GM19023 (cell line): ENCODE results near the gene KDM8.

Experiments used
- ATAC-seq: cut with Tn5 transposase; IDR thresholded peaks from one replicate; pipeline ENCODE4 v1.9.1; 2021; ENCODE audit warnings: mild to moderate bottlenecking, moderate library complexity; ENCODE audit not compliant: unreplicated experiment

KDM8 gene

DNA sequence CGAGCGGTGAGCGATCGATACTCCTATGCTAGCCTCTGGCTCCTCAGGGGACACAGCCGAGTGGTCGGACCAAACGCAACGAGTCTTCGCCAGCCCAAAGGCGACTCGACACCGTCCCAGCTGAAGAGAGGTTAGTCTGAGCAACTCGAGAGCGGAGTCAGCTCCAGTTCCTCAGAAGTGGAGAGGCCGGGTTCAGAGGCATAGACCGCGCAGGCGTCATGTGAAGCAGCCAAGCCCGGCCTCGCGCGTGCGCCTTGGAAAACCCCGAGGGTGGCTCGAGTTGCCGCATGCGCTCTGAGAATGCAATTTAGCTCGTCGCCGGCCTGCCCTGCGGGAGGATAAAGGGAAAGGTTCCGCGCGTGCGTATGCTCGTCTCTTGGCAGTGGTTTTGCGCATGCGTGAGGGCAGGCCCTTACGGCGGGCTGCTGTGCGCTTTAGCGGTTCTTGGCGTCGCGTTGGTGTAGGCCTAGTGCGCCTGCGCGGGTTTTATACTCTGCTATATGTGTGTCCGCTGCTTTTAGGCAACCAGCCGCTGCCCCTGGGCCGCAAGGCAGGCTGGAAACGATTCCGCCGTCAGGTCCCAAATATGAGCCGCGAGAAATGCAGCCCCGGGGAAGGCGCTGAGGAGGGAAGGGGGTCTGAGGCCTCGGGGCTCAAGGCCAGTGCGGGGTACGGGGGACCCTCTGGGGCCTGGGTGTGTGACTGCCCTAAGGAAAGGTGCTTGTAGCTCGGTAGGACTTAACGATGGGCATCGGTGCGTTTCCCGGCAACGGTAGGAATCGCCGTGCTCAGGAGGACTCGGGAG is at the start of gene KDM8:
KDM8 (plus strand) TSS at position 20 of the 805 bp plus-strand sequence. CDS start 6,598 bp downstream, outside the sequence.
- ATAC-seq: peak; percentile 75

DNA sequence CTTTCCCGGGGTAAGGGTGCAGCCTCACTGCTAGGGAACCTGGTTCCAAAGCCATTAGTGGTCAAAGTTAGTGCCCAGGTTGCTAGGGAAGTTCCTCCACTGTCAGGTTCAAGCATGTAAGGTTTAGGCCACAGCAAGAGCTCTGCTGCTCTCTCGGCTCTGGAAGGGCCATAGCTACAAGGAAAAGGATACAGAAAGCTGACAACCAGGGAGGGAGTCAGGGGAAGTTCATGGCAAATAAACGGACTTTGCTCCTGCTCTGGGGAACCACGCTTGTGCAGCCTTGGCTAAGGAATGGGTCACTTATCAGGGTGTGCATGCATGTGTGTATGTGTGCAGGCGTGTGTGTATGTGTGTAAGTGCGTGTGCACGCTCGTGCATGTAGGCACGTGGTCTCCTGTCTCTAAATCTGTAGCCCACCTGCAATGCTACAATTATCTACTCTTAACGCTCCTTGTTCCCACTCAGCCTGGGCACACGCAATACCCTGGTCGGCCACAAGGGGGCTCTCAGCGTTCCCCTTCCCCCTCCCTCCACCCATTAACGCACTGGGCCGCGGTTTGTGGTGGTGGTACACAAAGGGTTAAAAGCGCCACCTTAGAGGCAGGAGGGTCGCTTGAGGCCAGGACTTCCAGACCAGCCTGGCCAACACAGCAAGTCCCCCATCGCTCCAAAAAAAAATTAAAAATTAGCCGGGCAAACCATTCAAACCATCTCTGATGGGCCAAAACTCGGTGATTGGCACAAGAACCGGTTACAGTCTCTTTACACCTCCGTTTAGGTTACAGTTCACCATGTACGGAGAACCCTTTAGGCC is 48.4 kb upstream of the KDM8 start:
- ATAC-seq: no peak

DNA sequence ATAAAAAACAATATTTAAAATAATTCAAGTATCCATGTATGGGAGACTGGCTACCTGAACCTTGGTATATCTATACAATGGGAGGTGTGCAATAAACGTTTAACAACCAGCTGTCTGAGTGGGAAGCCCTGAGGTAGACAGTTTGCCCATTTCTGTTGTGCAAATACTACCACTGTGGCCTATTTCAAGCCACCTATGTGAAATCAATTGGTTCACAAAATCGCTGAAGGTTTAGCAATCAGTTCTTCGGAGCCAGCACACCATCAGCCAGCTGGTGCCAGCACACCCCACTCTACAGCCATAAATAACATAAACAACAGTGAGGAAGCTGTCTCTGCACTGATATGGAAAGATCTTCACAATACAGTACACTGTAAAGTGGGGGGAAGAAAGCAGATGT is 46.7 kb upstream of the KDM8 start:
- ATAC-seq: no peak

DNA sequence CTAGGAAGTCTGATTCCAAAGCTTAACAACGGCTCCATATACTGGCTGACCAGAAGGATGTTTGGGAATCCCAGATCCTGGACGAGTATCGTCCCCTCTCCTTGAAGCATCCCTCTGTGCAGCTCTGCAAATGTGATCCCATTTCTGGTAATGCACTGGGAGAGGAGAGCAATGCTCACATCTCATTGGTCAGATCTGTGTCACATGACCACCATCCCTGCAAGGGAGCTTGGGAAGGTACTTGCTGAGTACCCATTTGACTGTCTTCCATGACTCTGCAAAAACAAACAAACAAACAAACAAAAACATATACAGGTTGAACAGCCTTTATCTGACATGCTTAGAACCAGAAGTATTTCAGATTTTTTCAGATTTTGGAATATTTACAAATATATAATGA is 41.9 kb upstream of the KDM8 start:
- no peak for ATAC-seq

- ATAC-seq: no peak
These were observed 39.0 kb upstream of the KDM8 start for GRCh38 chr16:27164352-27164751.

DNA sequence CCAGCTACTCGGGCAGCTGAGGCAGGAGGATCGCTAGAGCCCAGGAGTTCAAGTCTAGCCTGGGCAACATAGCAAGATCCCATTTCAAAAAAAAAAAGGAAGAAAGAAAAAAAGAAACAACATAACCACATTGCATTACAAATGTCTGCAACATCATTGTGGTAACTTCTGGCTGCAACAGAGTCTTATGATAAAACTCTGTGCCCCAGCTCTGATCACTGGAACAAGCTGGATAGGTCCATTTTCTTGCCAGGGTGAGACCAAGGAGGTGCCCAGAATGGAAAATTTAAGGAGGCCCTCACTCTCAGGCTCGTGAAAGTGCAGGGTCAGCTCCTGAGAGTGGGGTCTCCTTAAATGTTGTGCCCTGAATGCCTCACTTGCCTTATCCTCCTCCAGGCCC is 37.8 kb upstream of the KDM8 start:
- no peak for ATAC-seq

DNA sequence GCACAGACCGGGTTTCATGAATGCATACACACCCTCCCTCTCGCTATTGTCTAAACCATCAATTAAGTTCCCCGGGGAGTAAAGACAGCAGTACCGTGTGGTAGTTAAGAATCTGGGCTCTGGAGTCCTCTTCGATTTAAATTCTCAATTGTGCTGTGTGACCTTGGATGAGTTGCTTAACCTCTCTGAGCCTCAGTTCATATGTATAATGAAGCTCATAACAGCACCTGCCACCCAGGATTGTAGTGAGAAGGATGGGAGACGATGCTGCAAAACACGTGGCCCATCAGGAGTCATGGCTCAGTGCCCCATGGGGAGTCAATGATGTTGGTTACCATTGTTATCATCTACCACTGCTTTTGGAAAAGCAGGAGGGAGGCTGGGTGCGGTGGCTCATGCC is 34.5 kb upstream of the KDM8 start:
- ATAC-seq: no peak

DNA sequence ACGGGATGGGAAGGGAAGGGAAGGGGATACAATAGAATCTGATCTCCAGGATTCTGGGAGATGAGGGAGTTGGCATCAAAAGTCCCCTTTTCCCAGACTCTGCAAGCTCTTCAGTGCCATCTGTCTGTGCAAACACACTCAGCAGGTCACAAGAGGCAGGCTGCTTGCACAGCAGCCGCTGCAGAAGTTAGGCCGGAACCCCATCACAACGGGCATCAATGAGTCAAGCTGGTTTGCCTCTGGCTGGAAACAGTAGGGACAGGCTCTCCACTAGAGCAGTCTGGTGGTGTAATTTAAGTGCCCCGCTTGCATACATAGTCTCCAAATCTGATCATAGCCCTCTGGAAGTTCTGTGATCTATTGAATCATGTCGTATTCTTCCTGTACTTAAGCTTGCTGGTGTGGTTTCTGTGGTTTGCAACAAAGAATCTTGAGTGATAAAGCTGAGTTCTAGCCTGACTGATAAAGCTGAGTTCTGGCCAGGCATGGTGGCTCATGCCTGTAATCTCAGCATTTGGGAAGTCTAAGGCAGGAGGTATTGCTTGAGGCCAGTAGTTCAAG is 33.7 kb upstream of the KDM8 start:
- no peak for ATAC-seq

DNA sequence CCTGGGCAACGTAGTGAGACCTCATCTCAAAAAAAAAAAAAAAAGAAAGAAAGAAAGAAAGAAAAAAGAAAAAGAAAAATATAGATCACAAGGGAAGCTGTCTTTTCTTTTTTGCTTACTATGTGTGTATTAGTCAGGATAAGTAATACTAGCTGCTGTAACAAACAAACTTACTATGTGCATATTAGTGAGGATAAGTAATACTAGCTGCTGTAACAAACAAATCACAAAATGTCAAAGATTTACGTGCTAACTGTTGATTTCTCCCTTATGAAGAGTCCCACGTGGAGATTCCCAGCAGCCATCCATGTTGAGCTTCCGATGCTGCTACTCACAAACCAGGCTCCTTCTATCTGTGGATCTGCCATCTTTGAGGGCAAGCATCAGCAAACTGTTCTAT is 31.7 kb upstream of the KDM8 start:
- ATAC-seq: no peak

DNA sequence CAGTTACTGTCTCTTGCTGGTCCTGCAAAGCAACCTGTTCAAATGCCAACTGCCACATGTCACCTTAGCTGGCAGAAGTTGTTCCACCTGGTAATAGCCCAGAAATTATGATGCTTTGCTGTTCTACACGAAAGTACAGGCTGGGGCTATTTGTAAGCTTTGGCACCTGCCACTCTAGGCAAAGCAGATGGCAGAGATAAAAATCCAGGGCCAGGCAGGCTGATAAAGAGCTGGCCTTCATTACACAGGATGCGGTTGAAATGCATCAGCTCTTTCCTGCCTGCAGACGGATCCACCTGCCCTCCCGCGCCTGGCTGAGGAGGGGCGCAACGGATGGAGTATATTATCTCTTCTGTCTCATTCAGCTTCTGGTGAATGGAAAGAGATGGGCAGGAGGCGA is 29.3 kb upstream of the KDM8 start:
- ATAC-seq: no peak

DNA sequence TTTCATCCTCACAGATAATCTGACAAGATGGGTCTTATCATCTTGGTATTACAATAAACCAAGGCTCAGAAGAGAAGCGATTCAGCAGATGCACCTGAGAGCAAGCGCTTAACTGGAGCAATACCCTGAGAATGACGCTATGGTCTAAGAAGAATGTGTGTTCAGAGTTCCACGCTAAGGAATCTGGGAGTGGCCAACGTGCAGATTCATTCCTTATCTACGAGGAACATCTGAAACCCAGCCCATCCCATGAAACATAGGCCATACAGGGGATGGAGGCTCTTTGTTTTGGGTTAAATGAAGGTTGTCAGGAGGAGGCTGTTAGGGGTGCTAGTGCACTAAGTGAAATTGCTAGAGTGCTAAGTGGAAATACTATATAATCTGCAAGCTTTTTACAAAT is 28.5 kb upstream of the KDM8 start:
- no peak for ATAC-seq

DNA sequence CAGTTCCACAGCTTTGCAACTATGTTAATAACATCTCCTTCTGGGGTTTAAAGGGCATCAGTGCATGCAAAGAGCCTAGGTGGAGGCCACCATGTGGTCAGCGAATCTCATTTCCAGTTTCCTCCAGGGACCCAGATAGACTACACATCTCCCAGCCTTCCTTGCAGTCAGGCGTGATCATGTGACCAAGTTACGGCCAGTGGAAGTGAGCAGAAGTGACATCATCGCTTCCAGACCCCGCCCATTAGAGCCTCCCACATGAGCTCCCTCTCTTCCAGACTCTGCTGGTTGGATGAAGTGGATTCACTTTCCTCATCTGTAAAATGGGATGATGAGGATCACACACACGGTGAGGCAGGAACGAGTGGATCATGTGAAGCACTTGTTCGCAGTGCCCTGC is 27.4 kb upstream of the KDM8 start:
- ATAC-seq: no peak

DNA sequence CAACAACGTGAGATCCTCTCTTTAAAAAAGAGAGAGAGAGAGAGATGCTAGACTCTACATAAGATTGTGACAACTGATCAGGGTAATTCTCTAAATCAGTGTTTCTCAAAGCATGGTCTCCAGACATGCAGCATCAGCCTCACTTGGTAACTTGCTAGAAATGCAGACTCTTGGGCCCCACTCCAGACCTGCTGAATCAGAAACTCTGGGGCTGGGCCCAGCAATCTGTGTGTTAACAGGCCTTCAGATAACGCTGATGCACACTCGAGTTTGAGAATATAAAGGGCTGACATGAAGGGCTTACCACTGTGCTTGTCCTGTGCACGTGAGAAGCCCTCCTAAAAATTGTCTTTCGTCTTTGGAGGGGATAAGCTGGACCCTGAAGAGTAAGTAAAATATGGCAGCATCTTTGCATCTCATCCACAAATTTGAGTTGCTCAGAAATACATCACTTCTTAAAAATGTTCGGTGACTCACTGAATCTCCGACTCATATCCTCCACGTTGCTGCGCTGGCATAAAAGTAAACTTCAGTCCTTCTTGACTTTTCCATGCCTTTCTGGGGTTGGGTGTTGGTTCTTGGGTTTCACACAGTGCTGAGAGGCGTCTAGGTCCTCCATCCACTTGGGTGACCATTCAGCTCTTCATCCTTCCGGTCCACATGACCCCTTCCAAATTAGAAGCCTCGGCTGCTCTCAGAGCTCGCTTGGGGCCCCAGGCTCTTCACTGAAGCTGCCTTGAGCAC is 26.1 kb upstream of the KDM8 start:
- no peak for ATAC-seq

DNA sequence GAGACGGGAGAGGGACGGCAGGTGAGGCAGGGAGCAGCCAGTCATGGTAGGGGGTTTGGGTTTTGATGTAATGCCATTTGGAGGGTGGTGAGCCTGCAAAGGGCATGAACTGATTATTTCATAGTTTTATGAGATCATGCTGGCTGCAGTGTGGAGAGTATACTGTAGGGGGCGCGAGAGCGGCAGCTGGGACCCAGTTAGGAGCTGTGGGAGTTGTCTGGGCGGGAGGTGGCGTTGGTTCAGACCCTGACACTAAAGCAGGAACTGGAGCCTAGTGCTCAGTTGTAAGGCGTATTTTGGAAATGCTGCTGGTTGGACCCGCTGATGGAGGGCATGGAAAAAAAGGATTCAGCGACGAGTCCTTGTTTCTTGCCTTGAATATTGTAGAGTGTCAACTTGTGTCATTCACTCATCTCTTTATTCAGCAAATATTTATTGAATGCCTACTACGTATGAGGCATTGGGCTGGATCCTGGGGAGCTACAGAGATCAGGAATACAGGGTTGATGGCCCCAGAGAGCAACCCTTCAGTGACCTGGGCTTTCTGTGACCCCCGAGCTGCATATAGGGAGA is 23.7 kb upstream of the KDM8 start:
- ATAC-seq: peak; percentile 74

- ATAC-seq: no peak
These were observed 22.1 kb upstream of the KDM8 start for GRCh38 chr16:27181019-27181790.

DNA sequence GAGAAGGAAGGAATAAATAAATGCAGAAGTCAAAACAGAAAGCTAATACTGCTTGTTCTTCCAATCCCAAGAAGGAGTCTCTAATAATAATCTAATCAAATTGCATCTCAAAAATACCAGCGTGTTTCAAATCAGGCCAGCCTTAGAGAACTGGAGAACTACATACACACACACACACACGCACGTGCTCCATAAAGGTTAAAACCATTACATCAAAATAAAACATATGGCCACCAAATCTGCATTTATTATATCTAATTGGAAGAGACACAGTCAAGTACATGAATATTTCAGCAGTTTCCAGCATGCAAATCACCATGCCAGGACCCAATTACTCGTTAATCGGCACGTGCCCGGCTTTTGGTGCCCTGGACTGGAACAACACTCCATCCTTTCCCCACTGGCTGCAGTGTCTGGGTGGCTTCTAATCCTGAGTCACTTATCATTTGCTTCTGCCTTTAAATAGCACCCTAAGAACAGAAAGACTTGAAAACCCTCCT is 20.4 kb upstream of the KDM8 start:
- no peak for ATAC-seq

- no peak for ATAC-seq
These were observed 17.6 kb upstream of the KDM8 start for GRCh38 chr16:27185776-27186130.

DNA sequence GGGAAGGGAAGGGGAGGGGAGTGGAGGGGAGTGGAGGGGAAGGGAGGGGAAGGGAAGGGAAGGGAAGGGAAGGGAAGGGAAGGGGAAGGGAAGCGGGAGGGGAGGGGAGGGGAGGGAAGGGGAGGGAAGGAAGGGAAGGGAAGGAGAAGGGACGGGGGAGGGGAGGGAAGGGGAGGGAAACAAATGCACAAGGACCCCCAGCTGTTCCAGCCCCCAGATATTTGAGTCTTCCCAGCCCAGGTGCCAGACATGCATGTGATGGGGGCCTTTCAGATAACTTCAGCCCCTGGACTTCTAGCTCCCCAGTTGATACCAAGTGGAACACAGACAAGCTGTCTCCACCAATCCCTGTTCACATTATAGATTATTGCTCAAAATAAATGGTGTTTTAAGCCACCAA is 14.7 kb upstream of the KDM8 start:
- ATAC-seq: no peak

- ATAC-seq: no peak
These were observed 13.9 kb upstream of the KDM8 start for GRCh38 chr16:27189335-27189972.
